Activated naive CD4-positive, alpha-beta T cell treated with anti-CD3 and anti-CD28 coated beads for 36 hours (primary cell): Measurements from ENCODE around the gene C20orf204. TPM values are rescaled to one million over a fixed set of nuclear protein-coding genes. Genes with fewer than 3 reads are reported as not detected.

Experiments
- CTCF ChIA-PET: fragments of 350-600 bp; sonication (Branson Sonifier 250); formaldehyde crosslinking; loops from one replicate; lab custom pipeline; 2021; ENCODE audit warnings: antibody characterized with exemption; lab: Charles Lee
- DNase-seq: peaks from one replicate; pipeline ENCODE4 v3.0.0-alpha.2; 2020
- H3K27ac Mint-ChIP-seq: one replicate; pipeline ENCODE4 v1.8.0; 2021; ENCODE audit warnings: mild to moderate bottlenecking, mixed read lengths
- H3K27me3 Mint-ChIP-seq: one replicate; pipeline ENCODE4 v1.8.0; 2021; ENCODE audit warnings: low read depth, mixed read lengths
- H3K36me3 Mint-ChIP-seq: one replicate; pipeline ENCODE4 v1.8.0; 2021; ENCODE audit warnings: low read depth, mixed read lengths
- H3K4me1 Mint-ChIP-seq: one replicate; pipeline ENCODE4 v1.8.0; 2021; ENCODE audit warnings: low read depth, mixed read lengths
- H3K4me3 Mint-ChIP-seq: one replicate; pipeline ENCODE4 v1.8.0; 2021; ENCODE audit warnings: mild to moderate bottlenecking, moderate library complexity, mixed read lengths
- H3K9me3 Mint-ChIP-seq: one replicate; pipeline ENCODE4 v1.8.0; 2021; ENCODE audit warnings: mixed read lengths
- intact Hi-C: fragments of 100-400 bp; cut with micrococcal nuclease; formaldehyde crosslinking; loops from one replicate; pipeline ENCODE4 v1.15.1; 2023
- total RNA-seq, 2 experiments: library from RNA; stranded (reverse); gene quantifications; one replicate each; pipeline ENCODE4 v1.2.3, GENCODE V29; 2021

C20orf204 gene
- total RNA-seq, 2 experiments from 2014 or later = 1.1 to 1.7 TPM

DNA sequence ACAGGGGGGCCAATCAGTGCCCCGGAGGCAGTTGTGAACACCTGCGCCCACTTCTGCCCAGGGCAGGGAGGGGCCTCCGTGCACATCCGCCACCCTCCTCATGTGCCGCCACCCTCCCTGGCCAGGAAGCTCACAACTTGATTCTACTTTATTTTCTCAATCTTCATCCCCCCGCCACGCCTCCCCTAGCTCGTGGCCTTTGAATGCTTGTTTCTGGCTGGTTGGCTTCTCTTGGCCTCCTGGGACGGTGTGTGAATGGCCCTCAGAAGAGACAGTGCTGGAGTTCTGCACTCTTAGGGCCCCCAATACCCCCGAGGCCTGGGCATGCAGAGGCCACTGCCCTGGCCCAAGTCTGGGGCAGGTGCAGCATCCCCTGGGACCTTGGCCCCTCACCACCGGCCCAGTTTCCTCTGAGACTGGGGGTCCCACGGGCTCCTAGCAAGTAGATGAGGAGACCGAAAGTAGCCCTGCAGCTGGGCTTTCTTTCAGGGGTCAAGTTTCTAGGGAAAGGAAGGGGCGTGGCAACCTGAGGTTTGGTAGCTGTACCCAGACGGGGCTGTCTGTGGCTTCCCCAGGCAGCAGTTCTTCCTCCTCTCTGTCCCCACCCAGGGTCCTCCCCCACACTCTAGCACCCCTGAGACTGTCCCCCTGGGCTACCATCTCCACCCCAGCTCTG, 42.0 kb downstream of the C20orf204 start:
- intact Hi-C loops = loop anchor here (1.0 to 5.0 kb wide), 3 partner anchors 15 to 341 kb away; partner anchors contain the start of genes LIME1, PRPF6, SLC2A4RG and TCEA2
- CTCF ChIA-PET = interaction anchor here (1.0 to 2.2 kb wide), 5 partner anchors 21 to 97 kb away, joined by 3 to 9 read pairs (median 5); partner anchors contain the start of gene PRPF6
- Mint-ChIP-seq H3K4me1 (peaks cover 32% of the 10 kb centered on the region), H3K36me3 (peaks cover 2% of the 10 kb centered on the region), H3K27me3 (no peaks in the 10 kb centered on the region), H3K4me3 (peak overlapping the region; percentile 87), H3K27ac (peak overlapping the region; percentile 93), H3K9me3 (no peaks in the 10 kb centered on the region)
- DNase-seq = peak; percentile 76

DNA sequence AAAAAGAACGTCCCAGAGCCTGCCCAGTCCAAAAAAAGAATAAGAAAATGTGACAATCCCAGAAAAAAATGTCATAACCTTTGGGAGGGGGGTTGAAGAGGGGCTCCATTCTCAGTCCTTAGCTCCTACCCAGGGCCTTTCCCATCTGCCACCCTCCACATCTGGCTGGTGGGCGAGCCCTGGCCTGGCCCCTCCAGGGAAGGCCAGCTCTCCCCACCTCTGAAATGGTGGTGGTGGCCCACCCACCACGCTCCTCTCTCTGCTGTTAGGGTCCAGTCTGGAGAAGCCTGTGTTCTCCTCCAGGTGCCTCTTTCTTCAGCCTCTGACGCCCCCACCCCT, 42.9 kb downstream of the C20orf204 start:
- DNase-seq = no peak
- Mint-ChIP-seq H3K27me3 (no peaks in the 10 kb centered on the region), H3K4me3 (peak overlapping the region; percentile 87), H3K4me1 (peaks cover 35% of the 10 kb centered on the region), H3K36me3 (peaks cover 2% of the 10 kb centered on the region), H3K9me3 (no peaks in the 10 kb centered on the region), H3K27ac (peak overlapping the region; percentile 82)
- CTCF ChIA-PET = interaction anchor here (0.6 to 1.8 kb wide), 9 partner anchors 17 to 98 kb away, joined by 3 to 6 read pairs (median 3); partner anchors contain the start of gene PRPF6
- intact Hi-C loops = loop anchor here (2.0 to 5.0 kb wide), 2 partner anchors 98 to 342 kb away; partner anchors contain the start of genes LIME1, PRPF6 and SLC2A4RG

- H3K36me3 Mint-ChIP-seq = peaks cover 2% of the 10 kb centered on the region
- no peaks in the 10 kb centered on the region for H3K9me3 Mint-ChIP-seq
- intact Hi-C loops = loop anchor here (2.0 to 5.0 kb wide), 3 partner anchors 99 to 342 kb away; partner anchors contain the start of genes LIME1, PCMTD2, PRPF6 and SLC2A4RG
- peak within 1 kb of the TSS; percentile 87 for H3K4me3 Mint-ChIP-seq
- H3K27me3 Mint-ChIP-seq = peaks cover 3% of the 10 kb centered on the region
- DNase-seq = peak; percentile 73
- H3K27ac Mint-ChIP-seq = peak within 1 kb of the TSS; percentile 82
- peaks cover 38% of the 10 kb centered on the region for H3K4me1 Mint-ChIP-seq
- CTCF ChIA-PET = interaction anchor here (0.9 to 1.8 kb wide), 7 partner anchors 17 to 99 kb away, joined by 3 to 6 read pairs (median 3); partner anchors contain the start of gene PRPF6
Measured at GRCh38 chr20:64079273-64080012, 43.5 kb downstream of the C20orf204 start, which contains the start of gene RGS19. Gene RGS19, minus strand, starts transcription at chr20:64079518. Its CDS starts 2,632 bp downstream, at chr20:64076886.

GRCh38 chr20:64080013-64080812, 44.2 kb downstream of the C20orf204 start, which contains the start of gene OPRL1:
Gene OPRL1, plus strand, starts transcription at chr20:64080082. Its CDS starts 12,639 bp downstream, at chr20:64092721.
- CTCF ChIA-PET = interaction anchor here (1.0 kb wide), 2 partner anchors 22 to 40 kb away, joined by 4 read pairs; no protein-coding TSS in a partner anchor
- Mint-ChIP-seq H3K4me3 (peak within 1 kb of the TSS; percentile 87), H3K9me3 (no peaks in the 10 kb centered on the region), H3K36me3 (peaks cover 2% of the 10 kb centered on the region), H3K4me1 (peaks cover 38% of the 10 kb centered on the region), H3K27me3 (peaks cover 7% of the 10 kb centered on the region), H3K27ac (peak within 1 kb of the TSS; percentile 82)
- intact Hi-C loops = loop anchor here (5.0 kb wide), 1 partner anchor 177 kb away; the partner anchor contains the start of gene PCMTD2
- no peak for DNase-seq

GRCh38 chr20:64080813-64081623, 45.0 kb downstream of the C20orf204 start:
- no peaks in the 10 kb centered on the region for H3K9me3 Mint-ChIP-seq
- peak overlapping the region; percentile 71 for H3K4me3 Mint-ChIP-seq
- no peak for DNase-seq
- H3K4me1 Mint-ChIP-seq = peaks cover 34% of the 10 kb centered on the region
- CTCF ChIA-PET = interaction anchor here (0.5 to 5.7 kb wide), 7 partner anchors 11 to 41 kb away, joined by 3 to 47 read pairs (median 4); no protein-coding TSS in a partner anchor
- no peak overlapping the region for H3K27ac Mint-ChIP-seq
- H3K36me3 Mint-ChIP-seq = no peaks in the 10 kb centered on the region
- intact Hi-C loops = loop anchor here (5.0 kb wide), 1 partner anchor 176 kb away; the partner anchor contains the start of gene PCMTD2
- H3K27me3 Mint-ChIP-seq = peaks cover 9% of the 10 kb centered on the region

DNA sequence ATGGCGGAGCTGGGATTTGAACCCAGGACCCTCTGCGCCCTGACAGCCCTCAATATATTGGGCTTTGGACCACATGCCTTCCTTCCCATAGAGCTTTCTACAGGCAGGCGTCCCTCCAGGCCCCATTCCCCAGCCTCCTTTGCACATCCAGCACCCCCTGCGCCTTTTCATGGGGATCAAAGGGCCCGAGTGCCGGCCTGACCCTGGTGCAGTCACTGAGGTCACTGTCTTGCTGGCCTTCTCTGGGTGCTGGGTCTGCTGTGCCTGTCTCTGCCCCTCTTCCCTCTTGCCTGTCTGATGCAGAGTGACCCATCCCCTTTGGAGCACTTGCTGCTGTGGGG, 45.6 kb downstream of the C20orf204 start:
- CTCF ChIA-PET = interaction anchor here (0.7 to 5.7 kb wide), 5 partner anchors 12 to 38 kb away, joined by 3 to 47 read pairs (median 4); no protein-coding TSS in a partner anchor
- H3K27me3 Mint-ChIP-seq = peaks cover 9% of the 10 kb centered on the region
- H3K9me3 Mint-ChIP-seq = peaks cover under 1% of the 10 kb centered on the region
- intact Hi-C loops = loop anchor here (5.0 kb wide), 1 partner anchor 176 kb away; the partner anchor contains the start of gene PCMTD2
- no peak overlapping the region for H3K4me3 Mint-ChIP-seq
- H3K27ac Mint-ChIP-seq = no peak overlapping the region
- H3K36me3 Mint-ChIP-seq = no peaks in the 10 kb centered on the region
- peaks cover 31% of the 10 kb centered on the region for H3K4me1 Mint-ChIP-seq
- DNase-seq = no peak

DNA sequence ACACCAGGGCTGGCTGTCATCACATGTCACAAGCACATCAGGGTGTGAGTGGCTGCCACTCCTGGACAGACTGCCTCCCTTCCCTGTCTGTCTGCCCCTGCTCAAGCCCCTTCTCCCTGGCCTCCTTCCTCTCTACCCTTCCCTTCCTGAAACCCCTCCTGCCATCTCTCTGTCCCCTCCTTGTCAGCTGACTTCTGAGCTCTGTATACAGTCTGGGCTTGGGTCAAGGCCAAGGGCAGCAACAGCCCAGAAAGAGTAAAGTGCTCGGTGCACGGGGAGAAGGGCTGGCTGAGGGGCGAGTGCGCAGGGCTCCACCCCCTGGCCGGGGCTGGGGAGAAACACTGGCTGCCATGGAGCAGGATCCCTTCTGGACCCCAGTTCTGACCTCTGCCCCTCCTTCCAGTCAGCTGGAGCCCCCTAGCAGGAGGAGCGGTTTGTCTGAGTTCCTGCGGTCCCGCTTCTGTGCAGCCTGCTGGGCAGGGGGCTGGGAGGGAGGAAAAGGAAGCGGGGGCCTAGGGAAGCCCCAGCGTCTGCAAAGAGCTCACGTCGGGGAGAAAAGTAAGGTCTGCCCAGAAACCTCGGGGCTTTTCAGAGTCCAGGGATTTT, 46.2 kb downstream of the C20orf204 start:
- intact Hi-C loops = loop anchor here (2.0 to 5.0 kb wide), 3 partner anchors 21 to 175 kb away; partner anchors contain the start of gene PCMTD2
- no peak overlapping the region for H3K27ac Mint-ChIP-seq

GRCh38 chr20:64082820-64083377, 46.9 kb downstream of the C20orf204 start:
- Mint-ChIP-seq H3K27me3 (peaks cover 9% of the 10 kb centered on the region), H3K36me3 (no peaks in the 10 kb centered on the region), H3K9me3 (peaks cover 3% of the 10 kb centered on the region), H3K4me3 (peak overlapping the region; percentile 69), H3K27ac (no peak overlapping the region), H3K4me1 (peaks cover 30% of the 10 kb centered on the region)
- intact Hi-C loops = loop anchor here (1.0 to 5.0 kb wide), 5 partner anchors 20 to 174 kb away; partner anchors contain the start of genes PCMTD2 and TCEA2
- CTCF ChIA-PET = interaction anchor here (1.1 to 5.7 kb wide), 6 partner anchors 16 to 44 kb away, joined by 3 to 47 read pairs (median 4); no protein-coding TSS in a partner anchor
- no peak for DNase-seq

More for the DNA sequence above, 46.2 kb downstream of the C20orf204 start:
- DNase-seq = no peak
- Mint-ChIP-seq H3K36me3 (no peaks in the 10 kb centered on the region), H3K4me1 (peaks cover 31% of the 10 kb centered on the region), H3K4me3 (peak overlapping the region; percentile 36), H3K27me3 (peaks cover 9% of the 10 kb centered on the region), H3K9me3 (peaks cover 3% of the 10 kb centered on the region)
- CTCF ChIA-PET = interaction anchor here (0.9 to 5.7 kb wide), 4 partner anchors 12 to 43 kb away, joined by 3 to 47 read pairs (median 8); no protein-coding TSS in a partner anchor

DNA sequence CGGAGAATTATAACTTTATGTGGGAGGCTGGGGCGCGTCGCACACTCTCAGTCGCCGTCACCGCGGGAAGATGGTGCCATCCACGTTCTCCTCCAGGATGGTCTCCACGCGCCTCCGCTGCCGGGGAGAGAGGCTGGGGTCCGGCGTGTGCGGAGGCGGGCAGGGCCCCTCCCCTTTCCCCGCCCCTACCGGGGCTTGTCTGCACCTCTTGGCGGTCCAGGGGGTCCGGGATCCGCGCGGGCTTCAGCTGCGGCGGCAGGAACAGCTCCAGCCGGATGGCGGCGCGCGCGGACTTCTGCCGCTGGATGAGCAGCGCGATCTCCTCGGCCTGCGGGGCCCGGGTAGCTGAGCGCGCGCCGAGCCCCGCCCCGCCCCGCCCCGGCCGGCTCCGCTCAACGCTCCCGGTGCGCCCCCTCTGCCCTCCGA, 47.4 kb downstream of the C20orf204 start:
- Mint-ChIP-seq H3K4me1 (peaks cover 28% of the 10 kb centered on the region), H3K27ac (no peak overlapping the region)
- intact Hi-C loops = loop anchor here (1.0 to 5.0 kb wide), 5 partner anchors 19 to 174 kb away; partner anchors contain the start of genes PCMTD2 and TCEA2

More for the DNA sequence above, 47.4 kb downstream of the C20orf204 start:
- Mint-ChIP-seq H3K4me3 (peak overlapping the region; percentile 69), H3K9me3 (peaks cover 3% of the 10 kb centered on the region), H3K36me3 (no peaks in the 10 kb centered on the region), H3K27me3 (peaks cover 9% of the 10 kb centered on the region)
- DNase-seq = peak; percentile 79
- CTCF ChIA-PET = interaction anchor here (1.1 to 5.7 kb wide), 7 partner anchors 16 to 172 kb away, joined by 3 to 47 read pairs (median 4); partner anchors contain the start of gene PCMTD2
